ENCODE data around the gene EPHB3. TPM values are rescaled to one million over a fixed set of nuclear protein-coding genes. Genes with fewer than 3 reads are reported as not detected.

Gene EPHB3
- total and polyA plus RNA-seq, 2 of the 4 experiments (the other 2 are of a cell fraction): 0.72 to 2.9 TPM

DNA sequence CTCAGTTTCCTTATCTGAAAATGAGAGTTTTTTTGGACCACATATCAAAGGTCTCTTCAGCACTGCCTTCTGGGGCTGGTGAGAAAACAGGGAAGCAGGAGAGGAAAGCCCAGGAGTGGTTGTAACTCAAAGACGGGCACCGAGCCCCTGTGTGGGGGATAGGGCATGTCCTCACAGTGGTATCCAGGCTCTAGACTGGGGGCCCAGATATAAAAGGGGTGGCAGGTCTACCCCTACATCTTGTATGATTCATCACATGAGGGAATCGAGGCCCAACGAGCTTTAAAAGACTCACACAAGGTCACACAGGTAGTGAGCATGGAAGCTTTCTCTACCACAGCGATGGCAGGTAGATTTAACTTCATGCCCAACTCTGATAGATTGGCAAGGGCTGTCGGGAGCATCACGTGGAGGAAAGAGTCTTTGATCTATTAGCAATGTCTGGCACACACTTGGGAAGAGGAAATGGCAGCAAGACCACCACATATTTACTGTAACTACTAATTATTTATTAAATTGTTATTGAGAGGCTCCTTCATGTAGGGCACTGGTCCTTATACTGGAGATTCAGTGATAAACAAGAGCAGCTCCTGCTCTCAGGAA lies 4.1 kb upstream of the EPHB3 start:
- no peak overlapping the region for H2AK9ac ChIP-seq (replicated peaks; ENCODE audit: low read depth, low read length, poor library complexity)
- POLR2A ChIA-PET (ENCODE audit: unreplicated experiment): no interaction called here

More for the DNA sequence above, 4.1 kb upstream of the EPHB3 start:
- no peak overlapping the region for H3K18ac ChIP-seq (ENCODE audit: low read depth, low read length)
- H2BK5ac ChIP-seq (ENCODE audit: low read depth, low read length, poor library complexity, severe bottlenecking): no peak overlapping the region
- no peak overlapping the region for H2BK120ac ChIP-seq (ENCODE audit: low read depth, low read length)
- H3K4me3 ChIP-seq (ENCODE audit: insufficient read depth, low read depth, low read length): no peak overlapping the region
- H4K20me1 ChIP-seq (ENCODE audit: insufficient read depth, low read length): no peaks in the 10 kb centered on the region
- no peak overlapping the region for H2BK20ac ChIP-seq (ENCODE audit: low read depth, low read length)
- H3K9ac ChIP-seq (ENCODE audit: low read depth, low read length): no peak overlapping the region
- no CpG with 5 or more reads among the region's 7 CpGs for WGBS, 2 experiments (ENCODE audit: extremely low coverage in 2 of 2, insufficient read length in 1 of 2)
- H2BK15ac ChIP-seq (ENCODE audit: low read depth, low read length): no peak overlapping the region
- no peak overlapping the region for H3K14ac ChIP-seq (replicated peaks; ENCODE audit: low read depth, low read length)
- no peak for DNase-seq
- H2AK5ac ChIP-seq (ENCODE audit: low read depth, low read length): no peak overlapping the region
- no peak overlapping the region for H3K4me2 ChIP-seq (ENCODE audit: low read depth, low read length)
- H3K27ac ChIP-seq (ENCODE audit: insufficient read depth, low read length): no peak overlapping the region
- ATAC-seq (ENCODE audit: low read depth): no peak
- intact Hi-C loops (cut with micrococcal nuclease): no loop called here
- dilution Hi-C loops (cut with HindIII; ENCODE audit: low sequenced_read_pairs, unreplicated experiment): no loop called here
- H3K9me1 ChIP-seq (ENCODE audit: insufficient read depth, low read length): no peaks in the 10 kb centered on the region
- no peak overlapping the region for H4K91ac ChIP-seq (ENCODE audit: insufficient read depth, low read depth, low read length)
- no peak overlapping the region for H3K56ac ChIP-seq (ENCODE audit: extremely low read depth, insufficient read depth, low read length)
- no peak for TF ChIP-seq MXI1 (IDR thresholded peaks at IDR 0.05; ENCODE audit: borderline replicate concordance, low read depth, low read length)
- TF ChIP-seq MAZ (IDR thresholded peaks at IDR 0.05; ENCODE audit: borderline replicate concordance, low read depth, low read length): no peak
- TF ChIP-seq, protein P1, sequence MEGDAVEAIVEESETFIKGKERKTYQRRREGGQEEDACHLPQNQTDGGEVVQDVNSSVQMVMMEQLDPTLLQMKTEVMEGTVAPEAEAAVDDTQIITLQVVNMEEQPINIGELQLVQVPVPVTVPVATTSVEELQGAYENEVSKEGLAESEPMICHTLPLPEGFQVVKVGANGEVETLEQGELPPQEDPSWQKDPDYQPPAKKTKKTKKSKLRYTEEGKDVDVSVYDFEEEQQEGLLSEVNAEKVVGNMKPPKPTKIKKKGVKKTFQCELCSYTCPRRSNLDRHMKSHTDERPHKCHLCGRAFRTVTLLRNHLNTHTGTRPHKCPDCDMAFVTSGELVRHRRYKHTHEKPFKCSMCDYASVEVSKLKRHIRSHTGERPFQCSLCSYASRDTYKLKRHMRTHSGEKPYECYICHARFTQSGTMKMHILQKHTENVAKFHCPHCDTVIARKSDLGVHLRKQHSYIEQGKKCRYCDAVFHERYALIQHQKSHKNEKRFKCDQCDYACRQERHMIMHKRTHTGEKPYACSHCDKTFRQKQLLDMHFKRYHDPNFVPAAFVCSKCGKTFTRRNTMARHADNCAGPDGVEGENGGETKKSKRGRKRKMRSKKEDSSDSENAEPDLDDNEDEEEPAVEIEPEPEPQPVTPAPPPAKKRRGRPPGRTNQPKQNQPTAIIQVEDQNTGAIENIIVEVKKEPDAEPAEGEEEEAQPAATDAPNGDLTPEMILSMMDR (conservative IDR thresholded peaks at IDR 0.05; ENCODE audit: low read depth, low read length): no peak
- no peak for TF ChIP-seq CEBPB (IDR thresholded peaks at IDR 0.05; ENCODE audit: low read depth, low read length)
- no peak for TF ChIP-seq POLR2A (IDR thresholded peaks at IDR 0.05; ENCODE audit: low read depth, low read length)
- TF ChIP-seq MAFK (IDR thresholded peaks at IDR 0.05; ENCODE audit: low read depth, low read length): no peak
- no peak for TF ChIP-seq NFE2L2 (IDR thresholded peaks at IDR 0.05; ENCODE audit: low read depth, low read length)
- TF ChIP-seq RAD21 (IDR thresholded peaks at IDR 0.05; ENCODE audit: low read length): no peak
- no peak for TF ChIP-seq RCOR1 (IDR thresholded peaks at IDR 0.05; ENCODE audit: insufficient replicate concordance, low read length)
- TF ChIP-seq, protein P2, sequence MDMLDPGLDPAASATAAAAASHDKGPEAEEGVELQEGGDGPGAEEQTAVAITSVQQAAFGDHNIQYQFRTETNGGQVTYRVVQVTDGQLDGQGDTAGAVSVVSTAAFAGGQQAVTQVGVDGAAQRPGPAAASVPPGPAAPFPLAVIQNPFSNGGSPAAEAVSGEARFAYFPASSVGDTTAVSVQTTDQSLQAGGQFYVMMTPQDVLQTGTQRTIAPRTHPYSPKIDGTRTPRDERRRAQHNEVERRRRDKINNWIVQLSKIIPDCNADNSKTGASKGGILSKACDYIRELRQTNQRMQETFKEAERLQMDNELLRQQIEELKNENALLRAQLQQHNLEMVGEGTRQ (IDR thresholded peaks at IDR 0.05; ENCODE audit: low read depth, low read length): no peak
- no peak for TF ChIP-seq BHLHE40 (IDR thresholded peaks at IDR 0.05; ENCODE audit: low read depth, low read length)
- no peak for TF ChIP-seq SMC3 (IDR thresholded peaks at IDR 0.05; ENCODE audit: low read depth, low read length)
- H4K5ac ChIP-seq (ENCODE audit: low read depth, low read length): no peak overlapping the region
- H4K8ac ChIP-seq (ENCODE audit: low read depth in 2 of 2, low read length in 2 of 2): no peak overlapping the region
- no peaks in the 10 kb centered on the region for H3K79me1 ChIP-seq (ENCODE audit: low read depth in 1 of 2, low read length in 2 of 2)
- CTCF ChIA-PET: interaction anchor here (1.0 to 1.6 kb wide), 3 partner anchors 16 to 221 kb away, joined by 4 to 5 read pairs (median 5); no protein-coding TSS in a partner anchor
- H3K9me3 ChIP-seq (ENCODE audit: control insufficient read depth, insufficient read depth, low read length): no peaks in the 10 kb centered on the region
- H3K4me1 ChIP-seq (ENCODE audit: control insufficient read depth, insufficient read depth, low read length): no peaks in the 10 kb centered on the region
- H3K4ac ChIP-seq (ENCODE audit: low read depth, low read length): no peak overlapping the region
- in situ Hi-C loops (cut with MboI; ENCODE audit: low sequenced_read_pairs): no loop called here
- H2AFZ ChIP-seq (replicated peaks; ENCODE audit: low read length, poor library complexity): no peak overlapping the region
- peaks cover 54% of the 10 kb centered on the region for H3K27me3 ChIP-seq (ENCODE audit: control insufficient read depth, insufficient read depth, low read length)
- H3K36me3 ChIP-seq (ENCODE audit: control insufficient read depth, insufficient read depth, low read length): no peaks in the 10 kb centered on the region
- no peak overlapping the region for H3K23ac ChIP-seq (ENCODE audit: low read depth, low read length)
- no TSS peak for BruUV-seq (replicated peaks)
